Epithelial cell of proximal tubule (primary cell): Measurements from ENCODE around the gene MCMBP. TPM values are rescaled to one million over a fixed set of nuclear protein-coding genes. Genes with fewer than 3 reads are reported as not detected.

ENCODE experiments used
- DNase-seq: peaks from one replicate; pipeline ENCODE4 v3.0.0-alpha.2; 2011; ENCODE audit warnings: low read depth
- H3K4me3 ChIP-seq: 2 replicates; pipeline ENCODE4 v1.5.1; 2011; ENCODE audit warnings: low read depth, mild to moderate bottlenecking, low read length
- total RNA-seq: library from RNA; depleted of rRNA; stranded (reverse); fragments of >200 nt; gene quantifications from 2 replicates; pipeline ENCODE4 v1.2.3, GENCODE V29; 2015
- TF ChIP-seq, protein P1 (sequence below): conservative IDR thresholded peaks from 2 replicates; pipeline ENCODE4 v1.5.1; 2012; ENCODE audit warnings: low read depth, mild to moderate bottlenecking, low read length

The MCMBP gene
- total RNA-seq, 1 donor from 2014 or later, result 58.9 TPM

DNA sequence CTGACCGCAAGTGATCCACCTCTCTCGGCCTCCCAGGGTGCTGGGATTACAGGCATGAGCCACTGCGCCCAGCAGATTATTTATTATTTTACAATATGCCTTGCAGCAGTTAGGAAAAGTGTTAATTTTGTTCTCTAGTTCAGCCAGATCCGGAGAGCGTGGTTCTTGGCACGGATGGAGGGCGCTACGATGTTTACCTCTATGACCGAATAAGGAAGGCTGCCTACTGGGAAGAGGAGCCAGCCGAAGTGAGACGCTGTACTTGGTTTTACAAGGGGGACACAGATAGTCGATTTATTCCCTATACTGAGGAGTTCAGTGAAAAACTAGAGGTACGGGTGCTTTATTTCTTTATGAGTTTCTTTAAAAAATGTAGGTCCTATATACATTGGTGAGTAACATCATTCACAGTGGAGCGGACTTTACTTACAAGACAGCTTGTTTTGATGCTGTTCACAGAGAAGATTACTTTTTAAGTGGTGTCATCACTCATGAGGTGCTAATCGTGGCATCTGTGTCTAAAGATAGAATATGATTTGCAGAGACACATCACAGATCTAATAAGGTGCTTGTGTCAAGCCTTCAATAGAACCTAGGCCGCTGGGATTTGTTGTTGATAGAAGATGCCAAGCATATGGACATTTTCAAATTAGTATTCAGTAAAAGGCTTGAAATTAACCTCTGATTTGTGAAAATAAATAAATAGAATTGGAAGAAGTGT, 31.5 kb upstream of the MCMBP start:
- DNase-seq, result no peak
- TF ChIP-seq, protein P1, sequence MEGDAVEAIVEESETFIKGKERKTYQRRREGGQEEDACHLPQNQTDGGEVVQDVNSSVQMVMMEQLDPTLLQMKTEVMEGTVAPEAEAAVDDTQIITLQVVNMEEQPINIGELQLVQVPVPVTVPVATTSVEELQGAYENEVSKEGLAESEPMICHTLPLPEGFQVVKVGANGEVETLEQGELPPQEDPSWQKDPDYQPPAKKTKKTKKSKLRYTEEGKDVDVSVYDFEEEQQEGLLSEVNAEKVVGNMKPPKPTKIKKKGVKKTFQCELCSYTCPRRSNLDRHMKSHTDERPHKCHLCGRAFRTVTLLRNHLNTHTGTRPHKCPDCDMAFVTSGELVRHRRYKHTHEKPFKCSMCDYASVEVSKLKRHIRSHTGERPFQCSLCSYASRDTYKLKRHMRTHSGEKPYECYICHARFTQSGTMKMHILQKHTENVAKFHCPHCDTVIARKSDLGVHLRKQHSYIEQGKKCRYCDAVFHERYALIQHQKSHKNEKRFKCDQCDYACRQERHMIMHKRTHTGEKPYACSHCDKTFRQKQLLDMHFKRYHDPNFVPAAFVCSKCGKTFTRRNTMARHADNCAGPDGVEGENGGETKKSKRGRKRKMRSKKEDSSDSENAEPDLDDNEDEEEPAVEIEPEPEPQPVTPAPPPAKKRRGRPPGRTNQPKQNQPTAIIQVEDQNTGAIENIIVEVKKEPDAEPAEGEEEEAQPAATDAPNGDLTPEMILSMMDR, result no peak
- no peak overlapping the region for H3K4me3 ChIP-seq

DNA sequence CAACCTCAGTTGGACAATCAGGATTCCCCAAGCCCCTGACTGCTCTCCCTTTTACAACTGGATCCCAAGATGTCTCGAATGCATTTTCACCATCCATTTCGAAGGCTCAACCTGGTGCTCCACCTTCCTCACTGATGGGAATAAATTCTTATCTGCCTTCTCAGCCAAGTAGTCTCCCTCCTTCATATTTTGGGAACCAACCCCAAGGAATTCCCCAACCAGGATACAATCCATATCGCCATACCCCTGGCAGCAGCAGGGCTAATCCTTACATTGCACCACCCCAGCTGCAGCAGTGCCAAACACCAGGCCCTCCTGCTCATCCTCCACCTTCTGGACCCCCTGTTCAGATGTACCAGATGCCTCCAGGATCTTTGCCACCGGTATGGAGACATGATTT, 25.9 kb upstream of the MCMBP start:
- TF ChIP-seq, protein P1, result no peak
- DNase-seq, result no peak
- H3K4me3 ChIP-seq, result no peak overlapping the region

DNA sequence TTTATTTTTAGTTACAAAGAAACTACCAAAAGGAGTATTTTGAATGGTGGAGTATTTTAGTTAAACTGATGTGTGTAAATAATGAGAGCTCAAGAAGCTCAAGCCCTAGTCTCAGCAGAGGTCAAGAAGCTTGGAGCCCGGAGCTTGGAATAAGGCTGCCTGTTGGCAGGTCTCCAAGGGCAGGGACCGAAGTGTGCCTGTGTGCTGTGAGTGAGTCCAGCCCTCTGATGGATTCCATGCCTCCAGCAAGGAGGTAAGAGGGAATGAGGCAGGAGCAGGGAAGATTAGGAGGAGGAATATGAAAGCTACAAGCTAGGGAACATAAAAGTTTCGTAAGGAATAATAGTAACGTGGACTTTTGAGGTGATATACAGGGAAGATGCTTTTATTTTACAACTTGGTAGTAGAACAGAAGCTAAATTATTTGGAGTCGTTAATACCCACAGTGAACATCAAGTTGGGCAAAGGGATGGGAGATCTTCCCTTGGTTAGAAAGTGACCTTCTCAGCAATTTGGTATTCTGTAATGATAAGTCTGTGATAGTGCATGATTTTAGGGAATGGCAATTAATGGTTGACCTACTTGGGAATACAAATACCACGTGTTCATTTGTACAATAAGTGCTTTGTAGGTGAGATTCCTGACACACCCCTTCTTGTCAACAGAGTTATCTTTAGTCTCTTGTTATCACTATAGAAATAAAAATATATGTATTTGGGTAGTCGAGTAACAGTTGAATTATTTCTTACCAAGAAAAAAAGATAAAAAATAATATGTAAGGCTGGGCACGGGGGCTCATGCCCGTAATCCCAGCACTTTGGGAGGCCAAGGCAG, 24.5 kb upstream of the MCMBP start:
- TF ChIP-seq, protein P1, result no peak
- no peak for DNase-seq
- no peak overlapping the region for H3K4me3 ChIP-seq

- DNase-seq, result no peak
- no peak overlapping the region for H3K4me3 ChIP-seq
- TF ChIP-seq, protein P1, result no peak
Observed at GRCh38 chr10:119896061-119896655, 23.5 kb upstream of the MCMBP start.

DNA sequence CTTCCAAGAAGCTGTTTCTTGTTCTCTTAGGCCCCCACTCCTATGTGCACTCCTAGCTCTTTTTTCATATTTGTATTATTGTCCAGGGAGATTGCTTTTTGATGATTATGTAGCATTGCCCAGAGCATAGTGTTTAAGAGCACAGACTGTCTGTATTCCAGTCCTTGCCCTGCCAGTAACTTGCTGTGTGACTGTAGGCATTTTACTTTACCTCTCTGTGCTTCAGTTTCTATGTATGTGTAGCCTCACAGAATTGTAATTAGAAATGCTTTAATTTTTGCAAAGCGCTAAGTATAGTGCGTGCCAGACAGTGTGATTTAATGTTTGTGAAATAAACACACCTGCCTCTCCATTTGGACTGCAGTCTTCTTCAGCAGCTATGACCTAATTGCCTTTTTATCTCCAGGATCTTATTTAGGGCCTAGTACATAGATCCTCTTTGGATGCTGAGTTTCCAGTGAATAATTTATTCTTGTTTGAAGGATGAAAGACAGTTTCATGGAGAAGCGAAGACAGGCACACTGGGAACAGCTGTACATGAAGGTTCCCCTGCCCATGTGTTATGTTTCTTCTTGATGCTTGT, 21.3 kb upstream of the MCMBP start:
- TF ChIP-seq, protein P1, result no peak
- DNase-seq, result no peak
- H3K4me3 ChIP-seq, result peak overlapping the region; percentile 100

DNA sequence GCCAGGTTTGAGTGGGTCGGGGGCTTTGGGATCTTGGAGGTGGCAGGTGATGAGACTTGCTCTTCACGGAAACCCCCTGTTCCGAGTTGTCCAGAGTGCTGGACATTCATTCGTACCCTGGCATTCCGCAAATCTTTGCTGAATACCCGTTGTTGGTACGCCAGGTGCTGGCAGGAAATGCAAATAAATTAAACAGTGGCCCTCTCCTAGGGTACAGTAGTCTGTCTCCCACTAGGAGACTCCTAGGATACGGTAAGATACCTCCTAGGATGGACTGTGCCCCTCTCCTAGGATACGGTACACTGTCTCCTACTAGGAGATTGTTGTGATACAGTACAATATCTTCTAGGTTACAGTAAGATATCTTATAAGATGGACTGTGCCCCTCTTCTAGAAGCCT, 20.4 kb upstream of the MCMBP start:
- TF ChIP-seq, protein P1, result no peak
- H3K4me3 ChIP-seq, result peak overlapping the region; percentile 100
- DNase-seq, result no peak
